Sigmoid colon (tissue), 4 donors: ENCODE data around the gene PTPDC1.

ENCODE experiments used
- POLR2A ChIP-seq, 2 donors: fragments of 450-650 bp; IDR thresholded peaks; one replicate each; pipeline ENCODE4 v1.6.1; 2016; ENCODE audit warnings: antibody characterized with exemption in 2 of 2, mild to moderate bottlenecking in 2 of 2, moderate library complexity in 2 of 2
- POLR2AphosphoS5 ChIP-seq, 4 donors: sonication (generic); formaldehyde crosslinking; IDR thresholded peaks; one replicate each; pipeline ENCODE4 v1.6.1; 2017; ENCODE audit warnings: antibody characterized with exemption in 4 of 4
- TF ChIP-seq, protein P1 (sequence below), 4 experiments: fragments of 450-650 bp in 3 of 4; fragments of 200-600 bp in 1 of 4; IDR thresholded peaks; one replicate each; pipeline ENCODE4 v1.5.1; 2016 to 2019; ENCODE audit warnings: antibody characterized with exemption in 4 of 4, mild to moderate bottlenecking in 3 of 4, moderate library complexity in 2 of 4

DNA sequence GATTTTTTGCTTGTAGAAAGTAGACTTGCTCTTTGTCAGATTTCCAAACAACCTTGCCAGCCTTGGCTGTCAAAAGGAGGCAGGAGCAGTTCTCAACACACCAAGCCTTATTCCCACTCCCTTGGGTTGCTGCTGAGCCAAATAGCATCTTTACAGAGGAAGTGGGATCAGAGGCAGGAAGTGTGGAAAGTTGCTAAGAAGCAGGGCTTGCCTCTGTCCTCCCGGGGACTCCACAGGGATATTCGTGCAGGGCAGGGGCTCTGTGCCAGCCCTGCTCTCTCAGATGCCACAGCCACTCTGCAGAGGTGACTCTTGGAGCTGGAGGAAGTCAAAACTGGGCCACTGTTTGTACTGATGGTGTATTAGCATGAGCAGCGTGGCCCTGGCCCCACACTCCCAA is 24.3 kb downstream of the PTPDC1 start:
- TF ChIP-seq, protein P1, sequence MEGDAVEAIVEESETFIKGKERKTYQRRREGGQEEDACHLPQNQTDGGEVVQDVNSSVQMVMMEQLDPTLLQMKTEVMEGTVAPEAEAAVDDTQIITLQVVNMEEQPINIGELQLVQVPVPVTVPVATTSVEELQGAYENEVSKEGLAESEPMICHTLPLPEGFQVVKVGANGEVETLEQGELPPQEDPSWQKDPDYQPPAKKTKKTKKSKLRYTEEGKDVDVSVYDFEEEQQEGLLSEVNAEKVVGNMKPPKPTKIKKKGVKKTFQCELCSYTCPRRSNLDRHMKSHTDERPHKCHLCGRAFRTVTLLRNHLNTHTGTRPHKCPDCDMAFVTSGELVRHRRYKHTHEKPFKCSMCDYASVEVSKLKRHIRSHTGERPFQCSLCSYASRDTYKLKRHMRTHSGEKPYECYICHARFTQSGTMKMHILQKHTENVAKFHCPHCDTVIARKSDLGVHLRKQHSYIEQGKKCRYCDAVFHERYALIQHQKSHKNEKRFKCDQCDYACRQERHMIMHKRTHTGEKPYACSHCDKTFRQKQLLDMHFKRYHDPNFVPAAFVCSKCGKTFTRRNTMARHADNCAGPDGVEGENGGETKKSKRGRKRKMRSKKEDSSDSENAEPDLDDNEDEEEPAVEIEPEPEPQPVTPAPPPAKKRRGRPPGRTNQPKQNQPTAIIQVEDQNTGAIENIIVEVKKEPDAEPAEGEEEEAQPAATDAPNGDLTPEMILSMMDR (IDR thresholded peaks at IDR 0.05): no peak
- TF ChIP-seq POLR2AphosphoS5 (IDR thresholded peaks at IDR 0.05): no peak
- no peak for TF ChIP-seq POLR2A (IDR thresholded peaks at IDR 0.05)
